ENCODE measurements around the gene POU2F1. TPM values are rescaled to one million over a fixed set of nuclear protein-coding genes. Genes with fewer than 3 reads are reported as not detected.

Gene POU2F1
- total RNA-seq, 1 donor from 2014 or later = 15.3 TPM

GRCh38 chr1:167339405-167339804, 118.7 kb downstream of the POU2F1 start:
- TF ChIP-seq CTCF (IDR thresholded peaks at IDR 0.05) = no peak
- H3K4me1 Mint-ChIP-seq (ENCODE audit: unreplicated experiment) = peaks cover under 1% of the 10 kb centered on the region
- H3K27me3 Mint-ChIP-seq (ENCODE audit: unreplicated experiment) = no peaks in the 10 kb centered on the region
- H3K36me3 Mint-ChIP-seq (ENCODE audit: unreplicated experiment) = peaks cover 19% of the 10 kb centered on the region
- DNase-seq (ENCODE audit: extremely low spot score, unreplicated experiment) = no peak
- no peak overlapping the region for H3K27ac Mint-ChIP-seq (ENCODE audit: unreplicated experiment)
- H3K9me3 Mint-ChIP-seq (ENCODE audit: unreplicated experiment) = peaks cover 10% of the 10 kb centered on the region
- no peak overlapping the region for H3K4me3 Mint-ChIP-seq (ENCODE audit: unreplicated experiment)

- peaks cover 10% of the 10 kb centered on the region for H3K4me1 Mint-ChIP-seq (ENCODE audit: unreplicated experiment)
- TF ChIP-seq CTCF (IDR thresholded peaks at IDR 0.05) = no peak
- H3K36me3 Mint-ChIP-seq (ENCODE audit: unreplicated experiment) = peaks cover 10% of the 10 kb centered on the region
- no peak overlapping the region for H3K4me3 Mint-ChIP-seq (ENCODE audit: unreplicated experiment)
- no peak for DNase-seq (ENCODE audit: extremely low spot score, unreplicated experiment)
- no peaks in the 10 kb centered on the region for H3K27me3 Mint-ChIP-seq (ENCODE audit: unreplicated experiment)
- peaks cover 3% of the 10 kb centered on the region for H3K9me3 Mint-ChIP-seq (ENCODE audit: unreplicated experiment)
- H3K27ac Mint-ChIP-seq (ENCODE audit: unreplicated experiment) = no peak overlapping the region
Observed at GRCh38 chr1:167342846-167343245, 122.2 kb downstream of the POU2F1 start.

- Mint-ChIP-seq H3K36me3 (ENCODE audit: unreplicated experiment) (peaks cover 7% of the 10 kb centered on the region), H3K4me3 (ENCODE audit: unreplicated experiment) (no peak overlapping the region), H3K4me1 (ENCODE audit: unreplicated experiment) (peaks cover 10% of the 10 kb centered on the region), H3K27ac (ENCODE audit: unreplicated experiment) (no peak overlapping the region), H3K9me3 (ENCODE audit: unreplicated experiment) (peaks cover 3% of the 10 kb centered on the region), H3K27me3 (ENCODE audit: unreplicated experiment) (no peaks in the 10 kb centered on the region)
- no peak for DNase-seq (ENCODE audit: extremely low spot score, unreplicated experiment)
- no peak for TF ChIP-seq CTCF (IDR thresholded peaks at IDR 0.05)
Observed at GRCh38 chr1:167344112-167344511, 123.4 kb downstream of the POU2F1 start.

GRCh38 chr1:167344615-167345385, 124.1 kb downstream of the POU2F1 start:
- Mint-ChIP-seq H3K36me3 (ENCODE audit: unreplicated experiment) (peaks cover 6% of the 10 kb centered on the region), H3K27ac (ENCODE audit: unreplicated experiment) (no peak overlapping the region), H3K27me3 (ENCODE audit: unreplicated experiment) (no peaks in the 10 kb centered on the region), H3K4me3 (ENCODE audit: unreplicated experiment) (no peak overlapping the region), H3K9me3 (ENCODE audit: unreplicated experiment) (peaks cover 3% of the 10 kb centered on the region), H3K4me1 (ENCODE audit: unreplicated experiment) (peaks cover 10% of the 10 kb centered on the region)
- TF ChIP-seq CTCF (IDR thresholded peaks at IDR 0.05) = no peak
- DNase-seq (ENCODE audit: extremely low spot score, unreplicated experiment) = no peak

- peaks cover 6% of the 10 kb centered on the region for H3K36me3 Mint-ChIP-seq (ENCODE audit: unreplicated experiment)
- H3K4me3 Mint-ChIP-seq (ENCODE audit: unreplicated experiment) = no peak overlapping the region
- no peak for DNase-seq (ENCODE audit: extremely low spot score, unreplicated experiment)
- TF ChIP-seq CTCF (IDR thresholded peaks at IDR 0.05) = no peak
- peaks cover 3% of the 10 kb centered on the region for H3K9me3 Mint-ChIP-seq (ENCODE audit: unreplicated experiment)
- no peaks in the 10 kb centered on the region for H3K27me3 Mint-ChIP-seq (ENCODE audit: unreplicated experiment)
- no peak overlapping the region for H3K27ac Mint-ChIP-seq (ENCODE audit: unreplicated experiment)
- peaks cover 10% of the 10 kb centered on the region for H3K4me1 Mint-ChIP-seq (ENCODE audit: unreplicated experiment)
Observed at GRCh38 chr1:167345386-167345733, 124.7 kb downstream of the POU2F1 start.

Measured in osteocyte (in vitro differentiated cells).